Upper lobe of right lung (tissue), 1 donor: ENCODE results near the gene ETV6. TPM values are rescaled to one million over a fixed set of nuclear protein-coding genes. Genes with fewer than 3 reads are reported as not detected.

ENCODE experiments used
- ATAC-seq: fragments of 200-7000 bp; cut with Tn5 transposase; one replicate; pipeline ENCODE4 v1.9.1; 2020; ENCODE audit warnings: mild to moderate bottlenecking, moderate library complexity
- DNase-seq: peaks from one replicate; pipeline ENCODE4 v3.0.0-alpha.2; 2020
- H3K27ac ChIP-seq: fragments of 200-600 bp; one replicate; pipeline ENCODE4 v1.8.0; 2022
- H3K27me3 ChIP-seq: fragments of 200-600 bp; one replicate; pipeline ENCODE4 v1.8.0; 2022; ENCODE audit warnings: mild to moderate bottlenecking
- H3K36me3 ChIP-seq: fragments of 200-600 bp; one replicate; pipeline ENCODE4 v1.8.0; 2022
- H3K4me1 ChIP-seq: fragments of 200-600 bp; one replicate; pipeline ENCODE4 v1.8.0; 2022
- H3K4me3 ChIP-seq: fragments of 200-600 bp; one replicate; pipeline ENCODE4 v1.8.0; 2022; ENCODE audit warnings: mild to moderate bottlenecking
- H3K9me3 ChIP-seq: fragments of 200-600 bp; one replicate; pipeline ENCODE4 v1.8.0; 2022
- intact Hi-C: fragments of 100-400 bp; cut with DNase I; formaldehyde crosslinking; loops from one replicate; pipeline ENCODE4 v1.11.0; 2022
- total RNA-seq: library from RNA; stranded (reverse); fragmentation: NEBNext Ultra II Directional; extraction: Animal tissue kit (Norgen Biotek cat#: 25700); gene quantifications from one replicate; pipeline ENCODE4 v1.2.1, GENCODE V29; 2021
- TF ChIP-seq, protein P1 (sequence below): fragments of 200-600 bp; IDR thresholded peaks from one replicate; pipeline ENCODE4 v1.8.0; 2022; ENCODE audit warnings: antibody characterized with exemption
- donor health status: DM: no; HTN: yes; CAD: no; lungs with severe emphysema.

ETV6 gene
- total RNA-seq, 1 donor from 2014 or later, result 45.0 TPM

DNA sequence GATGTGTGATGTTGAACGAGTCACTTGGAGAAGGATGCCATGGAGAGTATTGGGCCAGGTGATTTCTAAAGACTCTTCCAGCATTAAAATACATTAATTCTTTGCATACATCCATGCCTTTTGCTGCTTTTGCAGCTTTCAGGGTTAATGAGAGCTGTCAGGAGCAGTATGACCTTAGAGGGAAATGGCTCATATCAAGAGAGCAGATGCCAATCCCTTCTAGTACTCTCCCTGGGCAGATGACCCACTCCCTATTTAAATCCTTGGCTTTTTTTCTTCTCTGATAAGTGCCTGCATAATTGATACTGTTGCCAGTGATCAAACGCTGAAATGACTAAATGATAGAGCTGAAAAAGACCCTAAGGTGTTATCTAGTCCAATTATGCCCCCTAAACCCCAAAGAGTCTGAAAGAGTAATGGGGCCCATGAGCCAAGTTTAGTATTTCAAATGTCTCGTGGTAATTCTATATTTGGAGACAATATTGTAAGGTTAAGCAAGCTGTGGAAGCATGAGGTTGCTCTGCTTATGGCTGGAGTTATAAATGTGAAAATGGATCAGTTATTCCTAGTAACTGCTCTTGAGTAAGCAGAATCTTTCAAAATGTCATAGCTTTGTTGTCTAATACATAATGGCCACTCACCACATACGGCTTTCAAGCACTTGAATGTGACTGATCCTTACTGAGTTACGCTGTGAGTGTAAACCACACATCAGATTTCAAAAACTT lies 137.3 kb downstream of the ETV6 start:
- ATAC-seq (no peak), DNase-seq (no peak)
- Histone ChIP-seq H3K4me1 (peaks cover 10% of the 10 kb centered on the region), H3K9me3 (no peaks in the 10 kb centered on the region), H3K27ac (no peak overlapping the region), H3K36me3 (no peaks in the 10 kb centered on the region), H3K27me3 (no peaks in the 10 kb centered on the region), H3K4me3 (no peak overlapping the region)
- TF ChIP-seq, protein P1, sequence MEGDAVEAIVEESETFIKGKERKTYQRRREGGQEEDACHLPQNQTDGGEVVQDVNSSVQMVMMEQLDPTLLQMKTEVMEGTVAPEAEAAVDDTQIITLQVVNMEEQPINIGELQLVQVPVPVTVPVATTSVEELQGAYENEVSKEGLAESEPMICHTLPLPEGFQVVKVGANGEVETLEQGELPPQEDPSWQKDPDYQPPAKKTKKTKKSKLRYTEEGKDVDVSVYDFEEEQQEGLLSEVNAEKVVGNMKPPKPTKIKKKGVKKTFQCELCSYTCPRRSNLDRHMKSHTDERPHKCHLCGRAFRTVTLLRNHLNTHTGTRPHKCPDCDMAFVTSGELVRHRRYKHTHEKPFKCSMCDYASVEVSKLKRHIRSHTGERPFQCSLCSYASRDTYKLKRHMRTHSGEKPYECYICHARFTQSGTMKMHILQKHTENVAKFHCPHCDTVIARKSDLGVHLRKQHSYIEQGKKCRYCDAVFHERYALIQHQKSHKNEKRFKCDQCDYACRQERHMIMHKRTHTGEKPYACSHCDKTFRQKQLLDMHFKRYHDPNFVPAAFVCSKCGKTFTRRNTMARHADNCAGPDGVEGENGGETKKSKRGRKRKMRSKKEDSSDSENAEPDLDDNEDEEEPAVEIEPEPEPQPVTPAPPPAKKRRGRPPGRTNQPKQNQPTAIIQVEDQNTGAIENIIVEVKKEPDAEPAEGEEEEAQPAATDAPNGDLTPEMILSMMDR, result no peak
- intact Hi-C loops, result no loop called here

DNA sequence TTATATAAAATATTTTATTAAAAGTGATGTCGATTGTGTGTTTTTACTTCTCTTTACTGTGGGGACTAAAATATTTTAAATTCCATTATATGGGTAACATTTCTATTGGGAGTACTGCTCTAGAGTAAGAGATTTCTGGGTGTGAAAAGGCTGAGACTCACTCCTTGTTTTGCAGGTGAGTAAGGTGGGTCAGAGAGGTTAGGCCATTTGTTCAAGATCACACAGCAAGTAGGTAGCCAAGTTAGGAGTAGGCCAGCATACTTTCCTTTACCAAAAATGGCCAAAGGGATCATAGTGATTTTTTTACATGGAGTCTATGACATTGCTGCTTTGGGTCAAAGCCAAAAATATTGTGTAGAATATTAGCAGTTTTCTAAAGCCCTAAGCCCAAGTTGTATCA lies 138.0 kb downstream of the ETV6 start:
- Histone ChIP-seq H3K27me3 (no peaks in the 10 kb centered on the region), H3K27ac (no peak overlapping the region), H3K4me3 (no peak overlapping the region), H3K36me3 (no peaks in the 10 kb centered on the region), H3K9me3 (no peaks in the 10 kb centered on the region), H3K4me1 (peaks cover 10% of the 10 kb centered on the region)
- DNase-seq (no peak), ATAC-seq (no peak)
- TF ChIP-seq, protein P1, result no peak
- intact Hi-C loops, result no loop called here

DNA sequence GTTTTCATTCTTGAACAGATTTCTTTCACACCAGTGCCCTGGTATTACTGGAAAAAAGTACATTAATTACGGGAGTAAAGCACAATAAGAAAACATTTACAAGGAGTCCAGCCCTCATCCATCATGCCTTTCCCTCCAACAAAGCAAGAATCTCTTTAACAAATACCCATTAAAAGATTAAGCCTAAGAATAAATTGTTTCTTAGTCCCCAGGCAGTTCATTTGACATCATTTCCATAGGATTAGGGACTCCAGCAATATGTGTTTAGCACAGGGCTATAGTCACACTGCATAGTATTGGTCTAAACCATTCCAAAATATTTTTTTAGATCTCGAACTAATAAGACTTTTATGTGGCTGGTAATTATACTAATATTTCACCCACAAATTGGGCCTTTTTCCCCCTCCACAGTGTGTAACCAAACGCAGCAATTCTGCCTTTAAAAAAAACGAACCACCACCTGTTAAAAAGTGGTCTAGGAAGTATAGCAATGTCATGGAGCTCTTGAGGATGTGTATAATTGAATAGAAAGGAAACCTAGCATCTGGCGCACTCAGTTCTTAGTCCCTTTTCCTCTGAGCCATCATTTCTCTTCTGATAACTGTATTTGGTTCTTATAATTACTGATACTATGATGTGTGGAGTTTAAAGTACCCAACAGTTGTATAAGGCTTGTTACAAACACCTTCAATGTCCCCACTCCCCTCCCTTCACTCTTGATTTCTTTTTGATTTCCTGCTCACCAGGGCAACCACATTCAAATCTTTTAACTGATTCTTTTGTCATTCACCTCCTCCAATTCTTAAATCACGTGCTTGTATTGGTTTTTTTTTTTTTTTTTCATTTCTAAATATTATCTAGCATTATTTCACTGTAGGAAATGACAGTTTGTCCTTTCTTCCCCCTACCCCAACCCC lies 138.7 kb downstream of the ETV6 start:
- no peaks in the 10 kb centered on the region for H3K9me3 ChIP-seq
- TF ChIP-seq, protein P1, result no peak
- H3K27ac ChIP-seq, result no peak overlapping the region
- intact Hi-C loops, result no loop called here
- no peaks in the 10 kb centered on the region for H3K36me3 ChIP-seq
- no peak overlapping the region for H3K4me3 ChIP-seq
- DNase-seq, result no peak
- peaks cover 10% of the 10 kb centered on the region for H3K4me1 ChIP-seq
- no peaks in the 10 kb centered on the region for H3K27me3 ChIP-seq
- ATAC-seq, result no peak

DNA sequence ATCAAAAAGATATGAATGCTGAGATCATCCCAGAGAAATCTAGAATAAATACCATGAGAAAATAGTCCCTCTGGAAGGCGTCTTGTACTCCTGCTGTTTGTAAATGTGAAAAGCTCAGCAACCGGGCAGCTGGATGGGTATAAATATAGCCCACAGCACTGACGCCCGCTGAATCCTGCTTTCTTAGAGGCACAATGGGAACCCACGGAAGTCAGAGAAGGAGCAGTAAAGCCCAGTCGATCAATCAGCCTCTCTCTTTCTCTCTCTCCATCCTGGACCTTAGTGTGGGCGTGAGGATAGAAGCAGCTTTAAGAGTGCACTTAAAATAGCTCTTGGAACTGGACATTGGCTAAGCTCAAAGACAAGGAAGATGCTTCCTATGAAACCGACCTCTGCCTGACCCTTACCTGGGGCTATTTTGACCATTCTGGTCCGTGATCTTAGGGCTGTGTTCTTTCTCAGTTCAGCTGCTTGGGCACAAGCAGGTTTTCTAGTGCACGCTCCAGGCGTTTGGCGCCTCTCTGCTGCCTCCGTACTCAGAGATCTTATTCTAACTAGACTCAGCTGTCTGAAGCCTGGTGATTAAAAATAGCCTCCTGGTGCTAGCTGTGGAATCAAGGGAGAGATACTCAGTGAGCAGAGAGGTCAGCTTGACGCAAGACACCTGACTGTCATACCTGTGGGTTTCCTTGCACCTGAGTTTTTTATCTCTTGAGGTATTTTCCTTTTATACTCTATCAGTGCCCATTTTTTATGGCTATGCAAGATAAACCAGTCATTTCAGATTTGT lies 144.6 kb downstream of the ETV6 start:
- peaks cover 44% of the 10 kb centered on the region for H3K4me1 ChIP-seq
- no peak for ATAC-seq

DNA sequence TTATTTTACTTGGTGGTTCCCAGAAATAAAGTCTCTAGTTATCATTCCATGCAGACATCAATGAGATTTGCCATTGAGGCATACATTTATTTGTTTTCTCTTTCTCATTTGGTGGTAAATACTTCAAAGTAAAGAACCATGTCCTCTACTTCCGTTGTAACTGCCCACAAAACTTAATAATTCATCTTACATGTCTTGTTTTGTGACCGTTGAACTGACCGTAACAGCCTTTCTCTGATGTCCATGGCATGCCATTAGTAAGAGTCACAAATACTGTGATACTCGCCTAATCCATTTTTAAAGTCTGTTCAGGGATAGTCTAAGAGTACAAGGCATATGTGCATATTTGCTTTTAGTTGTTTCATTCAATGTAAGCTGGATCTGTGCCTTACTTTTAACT lies 145.3 kb downstream of the ETV6 start:
- no peaks in the 10 kb centered on the region for H3K9me3 ChIP-seq
- H3K36me3 ChIP-seq, result no peaks in the 10 kb centered on the region
- H3K4me3 ChIP-seq, result no peak overlapping the region
- no peaks in the 10 kb centered on the region for H3K27me3 ChIP-seq
- peaks cover 46% of the 10 kb centered on the region for H3K4me1 ChIP-seq
- H3K27ac ChIP-seq, result no peak overlapping the region
- intact Hi-C loops, result no loop called here
- ATAC-seq (no peak), DNase-seq (no peak)
- TF ChIP-seq, protein P1, result no peak

More for the DNA sequence above, 144.6 kb downstream of the ETV6 start:
- intact Hi-C loops, result no loop called here
- Histone ChIP-seq H3K9me3 (no peaks in the 10 kb centered on the region), H3K27me3 (no peaks in the 10 kb centered on the region), H3K27ac (no peak overlapping the region), H3K4me3 (no peak overlapping the region), H3K36me3 (no peaks in the 10 kb centered on the region)
- no peak for DNase-seq
- TF ChIP-seq, protein P1, result no peak
